Lower lobe of right lung (tissue), 2 donors: Measurements from ENCODE around the gene SMARCA4. TPM values are rescaled to one million over a fixed set of nuclear protein-coding genes. Genes with fewer than 3 reads are reported as not detected.

Experiments
- ATAC-seq, 2 donors: fragments of 200-7000 bp; cut with Tn5 transposase; one replicate each; pipeline ENCODE4 v1.9.1; 2020 to 2022; ENCODE audit warnings: mild to moderate bottlenecking in 2 of 2, moderate library complexity in 2 of 2
- DNase-seq: peaks from one replicate; pipeline ENCODE4 v3.0.0-alpha.2; 2020
- H3K27ac ChIP-seq: fragments of 200-600 bp; one replicate; pipeline ENCODE4 v1.8.0; 2022
- H3K27me3 ChIP-seq: fragments of 200-600 bp; one replicate; pipeline ENCODE4 v1.8.0; 2022; ENCODE audit warnings: low read depth
- H3K36me3 ChIP-seq: fragments of 200-600 bp; one replicate; pipeline ENCODE4 v1.8.0; 2022; ENCODE audit warnings: mild to moderate bottlenecking
- H3K4me1 ChIP-seq: fragments of 200-600 bp; one replicate; pipeline ENCODE4 v1.8.0; 2022
- H3K4me3 ChIP-seq: fragments of 200-600 bp; one replicate; pipeline ENCODE4 v1.8.0; 2022; ENCODE audit warnings: mild to moderate bottlenecking
- H3K9me3 ChIP-seq: fragments of 200-600 bp; one replicate; pipeline ENCODE4 v1.8.0; 2022
- intact Hi-C: fragments of 100-400 bp; cut with DNase I; formaldehyde crosslinking; loops from one replicate; pipeline ENCODE4 v1.11.0; 2022
- total RNA-seq: library from RNA; stranded (reverse); fragmentation: NEBNext Ultra II Directional; extraction: Animal tissue kit (Norgen Biotek cat#: 25700); gene quantifications from one replicate; pipeline ENCODE4 v1.2.1, GENCODE V29; 2021
- TF ChIP-seq, protein P1 (sequence below): fragments of 200-600 bp; IDR thresholded peaks from one replicate; pipeline ENCODE4 v1.8.0; 2022; ENCODE audit warnings: antibody characterized with exemption, mild to moderate bottlenecking
- donor health status: DM: no; HTN: yes; CAD: no; lungs with severe emphysema.

SMARCA4 gene
- total RNA-seq, 1 donor from 2014 or later, result 85.0 TPM

DNA sequence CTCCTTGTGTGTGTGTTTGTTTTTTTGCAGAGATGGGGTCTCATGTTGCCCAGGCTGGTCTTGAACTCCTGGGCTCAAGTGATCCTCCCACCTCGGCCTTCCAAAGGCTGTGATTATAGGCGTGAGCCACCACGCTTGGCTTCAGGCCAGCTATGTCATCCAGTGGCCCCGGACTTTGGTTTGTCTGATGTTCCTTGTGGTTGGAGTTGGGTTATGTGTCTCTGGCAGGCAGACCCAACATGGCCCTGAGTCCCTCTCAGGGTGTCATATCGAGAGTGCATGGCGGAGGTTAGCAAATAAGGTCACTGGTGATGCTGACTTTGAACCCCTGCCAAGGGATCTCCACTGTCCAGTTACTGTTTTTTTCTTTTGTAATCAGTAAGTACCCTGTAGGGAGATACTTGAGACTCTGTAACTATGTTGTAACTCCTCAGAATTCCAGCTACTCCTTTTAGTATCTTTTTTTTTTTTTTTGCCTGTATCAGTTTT lies 37.3 kb downstream of the SMARCA4 start:
- Histone ChIP-seq H3K36me3 (peaks cover 98% of the 10 kb centered on the region), H3K27me3 (no peaks in the 10 kb centered on the region), H3K4me1 (peaks cover 6% of the 10 kb centered on the region), H3K27ac (no peak overlapping the region), H3K4me3 (no peak overlapping the region), H3K9me3 (no peaks in the 10 kb centered on the region)
- ATAC-seq (peak; percentile 30 to 33), DNase-seq (no peak)
- TF ChIP-seq, protein P1, sequence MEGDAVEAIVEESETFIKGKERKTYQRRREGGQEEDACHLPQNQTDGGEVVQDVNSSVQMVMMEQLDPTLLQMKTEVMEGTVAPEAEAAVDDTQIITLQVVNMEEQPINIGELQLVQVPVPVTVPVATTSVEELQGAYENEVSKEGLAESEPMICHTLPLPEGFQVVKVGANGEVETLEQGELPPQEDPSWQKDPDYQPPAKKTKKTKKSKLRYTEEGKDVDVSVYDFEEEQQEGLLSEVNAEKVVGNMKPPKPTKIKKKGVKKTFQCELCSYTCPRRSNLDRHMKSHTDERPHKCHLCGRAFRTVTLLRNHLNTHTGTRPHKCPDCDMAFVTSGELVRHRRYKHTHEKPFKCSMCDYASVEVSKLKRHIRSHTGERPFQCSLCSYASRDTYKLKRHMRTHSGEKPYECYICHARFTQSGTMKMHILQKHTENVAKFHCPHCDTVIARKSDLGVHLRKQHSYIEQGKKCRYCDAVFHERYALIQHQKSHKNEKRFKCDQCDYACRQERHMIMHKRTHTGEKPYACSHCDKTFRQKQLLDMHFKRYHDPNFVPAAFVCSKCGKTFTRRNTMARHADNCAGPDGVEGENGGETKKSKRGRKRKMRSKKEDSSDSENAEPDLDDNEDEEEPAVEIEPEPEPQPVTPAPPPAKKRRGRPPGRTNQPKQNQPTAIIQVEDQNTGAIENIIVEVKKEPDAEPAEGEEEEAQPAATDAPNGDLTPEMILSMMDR, result no peak
- intact Hi-C loops, result no loop called here

DNA sequence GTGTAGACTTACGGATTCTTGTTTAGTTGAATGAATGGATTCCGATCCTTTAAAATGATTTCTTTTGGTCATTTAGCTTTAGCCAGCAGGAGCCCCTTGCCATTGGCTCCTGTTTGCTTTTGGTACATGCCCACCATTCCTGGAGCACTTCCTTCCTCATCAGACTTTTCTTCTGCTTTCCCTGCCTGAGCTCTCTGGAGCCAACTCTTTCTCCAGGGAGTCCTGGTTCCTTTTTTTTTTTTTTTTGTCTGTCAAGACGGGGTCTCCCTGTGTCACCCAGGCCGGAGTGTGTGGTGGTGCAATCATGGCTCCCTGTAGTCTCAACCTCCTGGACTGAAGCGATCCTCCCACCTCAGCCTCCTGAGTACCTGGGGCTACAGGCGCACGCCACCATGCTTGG lies 37.8 kb downstream of the SMARCA4 start:
- ATAC-seq (no peak), DNase-seq (no peak)

DNA sequence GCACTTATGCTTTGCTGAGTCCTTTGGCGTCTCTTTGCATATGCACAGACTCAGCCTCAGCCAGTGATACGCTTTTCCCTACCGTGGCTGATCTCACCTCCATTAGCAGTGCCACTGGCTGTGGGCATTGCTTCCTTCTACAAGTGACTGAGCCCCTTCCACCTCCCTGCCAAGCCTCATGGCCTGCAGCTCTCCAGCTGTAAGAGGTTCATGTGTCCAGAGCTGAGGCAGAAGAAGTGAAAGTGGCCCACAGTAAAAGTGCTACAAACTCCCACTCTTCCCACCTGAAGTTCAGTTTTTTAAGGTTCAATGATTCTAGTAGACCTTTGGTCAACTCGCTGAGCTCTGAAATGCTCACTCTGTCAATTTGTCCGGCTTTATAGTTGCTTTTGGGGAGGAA lies 44.7 kb downstream of the SMARCA4 start:
- Histone ChIP-seq H3K36me3 (peaks cover 85% of the 10 kb centered on the region), H3K4me3 (no peak overlapping the region), H3K4me1 (no peaks in the 10 kb centered on the region), H3K9me3 (no peaks in the 10 kb centered on the region), H3K27me3 (no peaks in the 10 kb centered on the region), H3K27ac (no peak overlapping the region)
- TF ChIP-seq, protein P1, result no peak
- ATAC-seq, result no peak
- intact Hi-C loops, result no loop called here
- DNase-seq, result no peak

More for the DNA sequence above, 37.8 kb downstream of the SMARCA4 start:
- Histone ChIP-seq H3K27me3 (no peaks in the 10 kb centered on the region), H3K27ac (no peak overlapping the region), H3K9me3 (no peaks in the 10 kb centered on the region), H3K4me3 (no peak overlapping the region), H3K4me1 (peaks cover 6% of the 10 kb centered on the region), H3K36me3 (peaks cover 98% of the 10 kb centered on the region)
- intact Hi-C loops, result no loop called here
- TF ChIP-seq, protein P1, result no peak

DNA sequence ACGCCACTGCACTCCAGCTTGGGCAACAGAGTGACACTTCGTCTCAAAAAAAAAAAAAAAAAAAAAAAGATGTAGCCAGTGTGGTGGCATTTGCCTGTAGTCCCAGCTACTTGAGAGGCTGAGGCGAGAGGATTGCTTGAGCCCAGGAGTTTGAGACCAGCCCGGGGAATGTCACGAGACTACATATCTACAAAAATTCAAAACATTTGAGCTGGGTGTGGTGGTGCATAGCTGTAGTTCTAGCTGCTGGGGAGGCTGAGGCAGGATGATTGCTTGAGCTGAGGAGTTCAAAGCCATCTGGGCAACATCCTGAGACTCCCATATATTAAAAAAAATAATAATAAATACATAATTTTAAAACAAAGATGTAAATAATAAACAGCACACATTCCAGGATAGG lies 46.6 kb downstream of the SMARCA4 start:
- TF ChIP-seq, protein P1, result no peak
- Histone ChIP-seq H3K27me3 (no peaks in the 10 kb centered on the region), H3K4me3 (no peak overlapping the region), H3K27ac (no peak overlapping the region), H3K9me3 (no peaks in the 10 kb centered on the region), H3K36me3 (peaks cover 88% of the 10 kb centered on the region), H3K4me1 (no peaks in the 10 kb centered on the region)
- DNase-seq (no peak), ATAC-seq (no peak)
- intact Hi-C loops, result no loop called here

DNA sequence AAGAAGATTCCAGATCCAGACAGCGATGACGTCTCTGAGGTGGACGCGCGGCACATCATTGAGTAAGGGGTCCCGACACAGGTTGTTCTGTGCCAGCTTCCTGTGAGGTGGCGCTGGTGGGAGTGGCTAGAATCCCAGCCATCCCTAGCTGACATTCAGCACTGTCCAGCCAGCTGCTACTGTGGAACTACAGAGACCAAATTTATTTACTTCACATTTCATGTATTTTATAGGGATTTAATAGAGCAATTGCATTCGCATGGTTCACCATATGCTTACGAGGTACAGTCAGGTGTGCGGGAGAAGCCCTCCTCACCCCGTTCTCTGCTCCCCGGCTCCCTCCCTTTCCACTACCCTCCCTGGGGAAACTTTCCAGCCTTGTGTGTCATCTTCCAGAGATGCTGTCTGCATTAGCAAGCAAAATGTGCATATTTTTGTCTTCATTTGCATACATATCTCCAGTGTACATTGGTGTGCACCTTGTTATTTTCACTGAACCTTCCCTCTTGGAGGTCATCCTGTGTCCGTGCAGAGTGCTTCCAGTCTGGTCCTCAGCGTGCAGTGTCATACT lies 47.2 kb downstream of the SMARCA4 start:
- H3K27me3 ChIP-seq, result no peaks in the 10 kb centered on the region
- ATAC-seq (no peak), DNase-seq (no peak)
- no peak overlapping the region for H3K27ac ChIP-seq
- intact Hi-C loops, result no loop called here
- peaks cover 88% of the 10 kb centered on the region for H3K36me3 ChIP-seq
- TF ChIP-seq, protein P1, result no peak
- H3K9me3 ChIP-seq, result no peaks in the 10 kb centered on the region
- no peaks in the 10 kb centered on the region for H3K4me1 ChIP-seq
- no peak overlapping the region for H3K4me3 ChIP-seq
